ENCODE results near the gene CMIP. TPM values are rescaled to one million over a fixed set of nuclear protein-coding genes. Genes with fewer than 3 reads are reported as not detected.

Gene CMIP
- polyA plus RNA-seq, 1 donor from 2014 or later: 15.1 TPM

DNA sequence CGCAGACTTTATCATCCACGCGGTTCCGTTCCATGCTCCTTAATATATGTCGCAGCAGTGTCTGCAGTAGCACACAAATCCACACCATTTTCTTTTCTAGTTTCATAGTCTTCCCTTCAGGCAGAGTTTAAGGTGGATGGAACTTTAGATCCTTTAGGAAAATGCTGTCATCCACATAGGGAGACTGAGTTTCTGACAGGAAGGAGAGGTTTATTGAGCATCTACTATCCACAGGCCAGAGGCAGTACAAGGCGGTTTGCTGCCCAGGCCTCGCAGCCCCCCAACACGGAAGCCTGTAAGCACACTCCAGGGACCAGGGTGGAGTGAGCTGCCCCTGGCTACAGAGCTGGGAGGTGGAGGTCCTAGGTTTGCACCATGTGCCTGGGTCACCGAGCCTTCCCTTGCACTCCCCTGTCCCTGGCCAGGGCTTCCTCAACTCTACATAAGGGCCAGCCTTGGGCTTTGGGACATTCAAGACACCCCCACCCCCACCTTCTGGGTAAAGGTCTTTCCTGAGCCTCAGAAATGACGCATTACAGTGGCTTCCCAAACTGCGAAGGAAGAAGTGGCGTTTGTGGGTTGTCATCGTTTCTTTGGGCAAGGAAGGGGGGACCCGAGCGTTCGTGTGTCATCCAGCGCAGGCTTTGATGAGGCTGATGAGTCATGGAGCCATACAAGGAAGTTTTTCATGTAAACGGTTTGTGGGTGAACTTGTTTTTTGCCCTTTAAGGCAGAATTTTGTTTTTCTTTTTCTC, 188.0 kb downstream of the CMIP start:
- no peaks in the 10 kb centered on the region for H4K20me1 ChIP-seq (ENCODE audit: insufficient read depth)
- H3K36me3 ChIP-seq (ENCODE audit: insufficient read depth, low read length): no peaks in the 10 kb centered on the region
- H3K9me3 ChIP-seq (ENCODE audit: low read length): no peaks in the 10 kb centered on the region
- no peaks in the 10 kb centered on the region for H3F3A ChIP-seq (ENCODE audit: insufficient read depth, low read length, poor library complexity, severe bottlenecking)
- H3K4me2 ChIP-seq (ENCODE audit: low read length): no peak overlapping the region
- H3K27me3 ChIP-seq (ENCODE audit: insufficient read depth, low read depth, low read length): no peaks in the 10 kb centered on the region
- H3K4me3 ChIP-seq (ENCODE audit: low read length): no peak overlapping the region
- no peak overlapping the region for H3K9ac ChIP-seq (ENCODE audit: low read length)
- no peak for TF ChIP-seq MXI1 (conservative IDR thresholded peaks at IDR 0.05; ENCODE audit: poor library complexity, severe bottlenecking)
- no peak for TF ChIP-seq EZH2 (IDR thresholded peaks at IDR 0.05; ENCODE audit: borderline replicate concordance, insufficient read depth, low read length, poor library complexity, severe bottlenecking)
- TF ChIP-seq SMC3 (conservative IDR thresholded peaks at IDR 0.05; ENCODE audit: poor library complexity): no peak
- no peak for TF ChIP-seq POLR2AphosphoS5 (IDR thresholded peaks at IDR 0.05)
- no peak for TF ChIP-seq EP300 (conservative IDR thresholded peaks at IDR 0.05; ENCODE audit: poor library complexity, severe bottlenecking)
- TF ChIP-seq TAF1 (IDR thresholded peaks at IDR 0.05; ENCODE audit: low read depth): no peak
- TF ChIP-seq RAD21 (conservative IDR thresholded peaks at IDR 0.05): no peak
- TF ChIP-seq, protein P1, sequence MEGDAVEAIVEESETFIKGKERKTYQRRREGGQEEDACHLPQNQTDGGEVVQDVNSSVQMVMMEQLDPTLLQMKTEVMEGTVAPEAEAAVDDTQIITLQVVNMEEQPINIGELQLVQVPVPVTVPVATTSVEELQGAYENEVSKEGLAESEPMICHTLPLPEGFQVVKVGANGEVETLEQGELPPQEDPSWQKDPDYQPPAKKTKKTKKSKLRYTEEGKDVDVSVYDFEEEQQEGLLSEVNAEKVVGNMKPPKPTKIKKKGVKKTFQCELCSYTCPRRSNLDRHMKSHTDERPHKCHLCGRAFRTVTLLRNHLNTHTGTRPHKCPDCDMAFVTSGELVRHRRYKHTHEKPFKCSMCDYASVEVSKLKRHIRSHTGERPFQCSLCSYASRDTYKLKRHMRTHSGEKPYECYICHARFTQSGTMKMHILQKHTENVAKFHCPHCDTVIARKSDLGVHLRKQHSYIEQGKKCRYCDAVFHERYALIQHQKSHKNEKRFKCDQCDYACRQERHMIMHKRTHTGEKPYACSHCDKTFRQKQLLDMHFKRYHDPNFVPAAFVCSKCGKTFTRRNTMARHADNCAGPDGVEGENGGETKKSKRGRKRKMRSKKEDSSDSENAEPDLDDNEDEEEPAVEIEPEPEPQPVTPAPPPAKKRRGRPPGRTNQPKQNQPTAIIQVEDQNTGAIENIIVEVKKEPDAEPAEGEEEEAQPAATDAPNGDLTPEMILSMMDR (IDR thresholded peaks at IDR 0.05; ENCODE audit: poor library complexity, severe bottlenecking): no peak
- TF ChIP-seq, protein P2, sequence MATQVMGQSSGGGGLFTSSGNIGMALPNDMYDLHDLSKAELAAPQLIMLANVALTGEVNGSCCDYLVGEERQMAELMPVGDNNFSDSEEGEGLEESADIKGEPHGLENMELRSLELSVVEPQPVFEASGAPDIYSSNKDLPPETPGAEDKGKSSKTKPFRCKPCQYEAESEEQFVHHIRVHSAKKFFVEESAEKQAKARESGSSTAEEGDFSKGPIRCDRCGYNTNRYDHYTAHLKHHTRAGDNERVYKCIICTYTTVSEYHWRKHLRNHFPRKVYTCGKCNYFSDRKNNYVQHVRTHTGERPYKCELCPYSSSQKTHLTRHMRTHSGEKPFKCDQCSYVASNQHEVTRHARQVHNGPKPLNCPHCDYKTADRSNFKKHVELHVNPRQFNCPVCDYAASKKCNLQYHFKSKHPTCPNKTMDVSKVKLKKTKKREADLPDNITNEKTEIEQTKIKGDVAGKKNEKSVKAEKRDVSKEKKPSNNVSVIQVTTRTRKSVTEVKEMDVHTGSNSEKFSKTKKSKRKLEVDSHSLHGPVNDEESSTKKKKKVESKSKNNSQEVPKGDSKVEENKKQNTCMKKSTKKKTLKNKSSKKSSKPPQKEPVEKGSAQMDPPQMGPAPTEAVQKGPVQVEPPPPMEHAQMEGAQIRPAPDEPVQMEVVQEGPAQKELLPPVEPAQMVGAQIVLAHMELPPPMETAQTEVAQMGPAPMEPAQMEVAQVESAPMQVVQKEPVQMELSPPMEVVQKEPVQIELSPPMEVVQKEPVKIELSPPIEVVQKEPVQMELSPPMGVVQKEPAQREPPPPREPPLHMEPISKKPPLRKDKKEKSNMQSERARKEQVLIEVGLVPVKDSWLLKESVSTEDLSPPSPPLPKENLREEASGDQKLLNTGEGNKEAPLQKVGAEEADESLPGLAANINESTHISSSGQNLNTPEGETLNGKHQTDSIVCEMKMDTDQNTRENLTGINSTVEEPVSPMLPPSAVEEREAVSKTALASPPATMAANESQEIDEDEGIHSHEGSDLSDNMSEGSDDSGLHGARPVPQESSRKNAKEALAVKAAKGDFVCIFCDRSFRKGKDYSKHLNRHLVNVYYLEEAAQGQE (IDR thresholded peaks at IDR 0.05; ENCODE audit: borderline replicate concordance): no peak
- H3K9me2 ChIP-seq (ENCODE audit: insufficient read depth, low read length): no peaks in the 10 kb centered on the region
- no peaks in the 10 kb centered on the region for H3K79me2 ChIP-seq (replicated peaks; ENCODE audit: insufficient read depth, low read length)
- H2AFZ ChIP-seq (ENCODE audit: low read depth, low read length): no peak overlapping the region
- no peak overlapping the region for H3K27ac ChIP-seq (ENCODE audit: low read length)

DNA sequence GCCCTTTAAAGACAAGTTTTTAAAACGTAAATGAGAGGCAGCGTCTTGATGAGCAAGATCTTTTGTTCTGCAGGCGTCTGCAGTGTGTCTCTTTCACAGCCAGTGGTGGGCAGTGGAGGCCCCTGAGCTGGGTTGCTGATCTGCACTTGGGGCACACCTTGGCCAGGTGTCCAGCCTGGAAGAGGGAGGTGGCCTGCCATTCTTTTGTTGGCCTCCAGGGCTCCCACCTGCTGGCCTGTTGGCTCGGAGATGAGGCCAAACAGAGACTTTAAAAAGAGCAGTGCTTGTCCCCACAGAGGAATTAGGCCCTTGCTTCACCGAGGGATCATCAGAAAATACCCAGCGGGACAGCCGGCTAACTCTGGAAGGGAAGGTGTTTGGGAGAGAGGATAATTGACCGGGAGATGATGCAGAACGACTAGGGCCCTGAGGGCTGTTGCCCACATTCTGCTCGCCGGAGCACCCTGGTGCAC, 188.6 kb downstream of the CMIP start:
- Histone ChIP-seq H3K4me3 (ENCODE audit: low read length) (no peak overlapping the region), H3K79me2 (replicated peaks; ENCODE audit: insufficient read depth, low read length) (no peaks in the 10 kb centered on the region), H3K9ac (ENCODE audit: low read length) (no peak overlapping the region), H3K9me2 (ENCODE audit: insufficient read depth, low read length) (no peaks in the 10 kb centered on the region), H3K36me3 (ENCODE audit: insufficient read depth, low read length) (no peaks in the 10 kb centered on the region), H2AFZ (ENCODE audit: low read depth, low read length) (no peak overlapping the region), H4K20me1 (ENCODE audit: insufficient read depth) (no peaks in the 10 kb centered on the region), H3K27me3 (ENCODE audit: insufficient read depth, low read depth, low read length) (no peaks in the 10 kb centered on the region), H3K4me2 (ENCODE audit: low read length) (no peak overlapping the region), H3K27ac (ENCODE audit: low read length) (no peak overlapping the region), H3K9me3 (ENCODE audit: low read length) (no peaks in the 10 kb centered on the region), H3F3A (ENCODE audit: insufficient read depth, low read length, poor library complexity, severe bottlenecking) (no peaks in the 10 kb centered on the region)
- TF ChIP-seq RAD21 (conservative IDR thresholded peaks at IDR 0.05) (no peak), MXI1 (conservative IDR thresholded peaks at IDR 0.05; ENCODE audit: poor library complexity, severe bottlenecking) (no peak)
- TF ChIP-seq, protein P2 (IDR thresholded peaks at IDR 0.05; ENCODE audit: borderline replicate concordance): no peak
